Spleen (tissue), 11 donors: Measurements from ENCODE around the gene NDUFB7. TPM values are rescaled to one million over a fixed set of nuclear protein-coding genes. Genes with fewer than 3 reads are reported as not detected.

ENCODE experiments used
- DNase-seq: peaks from one replicate; pipeline ENCODE4 v3.0.0-alpha.2; 2020
- H3K27ac ChIP-seq, 8 donors: fragments of 200-600 bp; sonication (generic) in 7 of 8; 1 replicate in 4 of 8; 2 replicates in 4 of 8; pipeline versions ENCODE4 v1.5.0 to v1.8.0; 2016 to 2021; ENCODE audit warnings: inconsistent platforms in 4 of 8, mild to moderate bottlenecking in 4 of 8, moderate library complexity in 1 of 8
- H3K27me3 ChIP-seq, 7 donors: fragments of 200-600 bp; sonication (generic) in 6 of 7; replicated peaks in 1 of 7; 1 replicate in 4 of 7; 2 replicates in 3 of 7; pipeline versions ENCODE4 v1.5.0 to v1.8.0; 2016 to 2021; ENCODE audit warnings: inconsistent platforms in 3 of 7, mild to moderate bottlenecking in 1 of 7
- H3K36me3 ChIP-seq, 6 donors: fragments of 200-600 bp; sonication (generic) in 5 of 6; 1 replicate in 4 of 6; 2 replicates in 2 of 6; pipeline versions ENCODE4 v1.5.0 to v1.8.0; 2016 to 2021; ENCODE audit warnings: inconsistent platforms in 2 of 6
- H3K4me1 ChIP-seq, 6 donors: fragments of 200-600 bp; sonication (generic) in 5 of 6; 1 replicate in 3 of 6; 2 replicates in 3 of 6; pipeline versions ENCODE4 v1.5.0 to v1.8.0; 2016 to 2021; ENCODE audit warnings: inconsistent platforms in 3 of 6
- H3K4me3 ChIP-seq, 8 donors: fragments of 200-600 bp; sonication (generic) in 7 of 8; 1 replicate in 4 of 8; 2 replicates in 4 of 8; pipeline versions ENCODE4 v1.5.0 to v1.8.0; 2016 to 2021; ENCODE audit warnings: inconsistent platforms in 4 of 8, mild to moderate bottlenecking in 4 of 8, moderate library complexity in 2 of 8
- H3K9me3 ChIP-seq, 8 donors: fragments of 200-600 bp; sonication (generic) in 7 of 8; 1 replicate in 4 of 8; 2 replicates in 4 of 8; pipeline versions ENCODE4 v1.5.0 to v1.8.0; 2016 to 2021; ENCODE audit warnings: inconsistent platforms in 4 of 8
- CTCF ChIP-seq, 11 experiments: fragments of 200-600 bp in 7 of 11; fragments of 450-650 bp in 4 of 11; sonication (generic) in 4 of 11; IDR thresholded peaks in 8 of 11; conservative IDR thresholded peaks in 3 of 11; 1 replicate in 7 of 11; 2 replicates in 4 of 11; pipeline versions ENCODE4 v1.4.0 to v1.8.0; 2016 to 2021; ENCODE audit warnings: antibody characterized with exemption in 11 of 11, inconsistent platforms in 4 of 11, mild to moderate bottlenecking in 1 of 11
- POLR2A ChIP-seq, 3 donors: fragments of 450-650 bp; IDR thresholded peaks; one replicate each; pipeline ENCODE4 v1.5.1; 2017; ENCODE audit warnings: antibody characterized with exemption in 3 of 3, mild to moderate bottlenecking in 1 of 3
- POLR2AphosphoS5 ChIP-seq, 3 donors: sonication (generic); formaldehyde crosslinking; IDR thresholded peaks; one replicate each; pipeline ENCODE4 v1.5.1; 2017; ENCODE audit warnings: antibody characterized with exemption in 3 of 3
- WGBS, 5 donors: extraction: QIAGEN DNeasy Blood & Tissue Kit in 3 of 5; methylation state at CpG; one replicate each; pipeline versions ENCODE4 v1.1.5 to v1.1.7; 2013 to 2018; 5-methylcytosine and 5-hydroxymethylcytosine counted together
- intact Hi-C: fragments of 100-400 bp; cut with DNase I; formaldehyde crosslinking; loops from one replicate; pipeline ENCODE4 v1.15.0; 2023; ENCODE audit warnings: low total_unique reads
- polyA plus RNA-seq, 3 donors: library from polyadenylated mRNA; stranded (reverse); fragments of 200-250 nt; gene quantifications; one replicate each; pipeline ENCODE4 v1.2.1, GENCODE V29; 2013
- total RNA-seq, 7 donors: library from RNA; depleted of rRNA in 3 of 7; stranded (reverse); fragments of >200 nt in 3 of 7; fragmentation: NEBNext Ultra II Directional in 4 of 7; extraction: Animal tissue kit (Norgen Biotek cat#: 25700) in 4 of 7; gene quantifications; one replicate each; pipeline versions ENCODE4 v1.1.0 to v1.2.1, GENCODE V29; 2016 to 2021
- donor health status: healthy with polysubstance abuse.
- donor health status: DM: no; HTN: no; CAD: no; lungs with moderate emphysema.
- donor health status: DM: no; HTN: no; CAD: no.
- donor health status: Bipolar disorder and iron deficiency.
- donor health status: healthy.
- donor health status: DM: no; HTN: no; CAD: no.
- donor health status: DM: yes; HTN: yes; CAD: no.

NDUFB7 gene
- total and polyA plus RNA-seq, 10 donors: 77.2 to 374 (median 152) TPM

- H3K9me3 ChIP-seq: no peaks in the 10 kb centered on the region
- peak overlapping the region; percentile 80 to 97 (median 87) for H3K4me3 ChIP-seq
- no peaks in the 10 kb centered on the region for H3K27me3 ChIP-seq
- no peak for TF ChIP-seq CTCF (IDR thresholded peaks at IDR 0.05 in 8 of 11, conservative IDR thresholded peaks at IDR 0.05 in 3 of 11)
- no peak for TF ChIP-seq POLR2AphosphoS5 (IDR thresholded peaks at IDR 0.05)
- TF ChIP-seq POLR2A (IDR thresholded peaks at IDR 0.05): no peak
- intact Hi-C loops: no loop called here
- H3K36me3 ChIP-seq: peaks cover 0 to 4% (median 0%) of the 10 kb centered on the region in 6 donors
- peaks cover 11 to 63% (median 35%) of the 10 kb centered on the region in 6 donors for H3K4me1 ChIP-seq
- 31 to 42% (median 36%) methylated on average over 39 of the region's 39 CpGs for WGBS, 5 donors
- peak overlapping the region in 7 of 8 donors; percentile 92 to 97 (median 96) for H3K27ac ChIP-seq
- DNase-seq: peak; percentile 85
Observed at GRCh38 chr19:14528419-14529253, 43.2 kb downstream of the NDUFB7 start.

- TF ChIP-seq POLR2A (IDR thresholded peaks at IDR 0.05) (no peak), CTCF (IDR thresholded peaks at IDR 0.05 in 8 of 11, conservative IDR thresholded peaks at IDR 0.05 in 3 of 11) (no peak), POLR2AphosphoS5 (IDR thresholded peaks at IDR 0.05) (no peak)
- Histone ChIP-seq H3K27ac (no peak overlapping the region), H3K4me1 (peaks cover 11 to 63% (median 34%) of the 10 kb centered on the region in 6 donors), H3K36me3 (no peaks in the 10 kb centered on the region), H3K9me3 (no peaks in the 10 kb centered on the region), H3K4me3 (no peak overlapping the region), H3K27me3 (no peaks in the 10 kb centered on the region)
- DNase-seq: no peak
- intact Hi-C loops: no loop called here
- 74 to 86% (median 85%) methylated on average over 3 to 4 of the region's 4 CpGs for WGBS, 5 donors
Observed at GRCh38 chr19:14526423-14526822, 45.4 kb downstream of the NDUFB7 start.

GRCh38 chr19:14525729-14526128 lies 46.1 kb downstream of the NDUFB7 start:
- DNase-seq: no peak
- no peak overlapping the region for H3K27ac ChIP-seq
- intact Hi-C loops: no loop called here

More at GRCh38 chr19:14525729-14526128, 46.1 kb downstream of the NDUFB7 start:
- Histone ChIP-seq H3K4me3 (no peak overlapping the region), H3K9me3 (no peaks in the 10 kb centered on the region), H3K36me3 (no peaks in the 10 kb centered on the region), H3K27me3 (no peaks in the 10 kb centered on the region), H3K4me1 (peaks cover 5 to 63% (median 30%) of the 10 kb centered on the region in 6 donors)
- no peak for TF ChIP-seq POLR2AphosphoS5 (IDR thresholded peaks at IDR 0.05)
- TF ChIP-seq CTCF (IDR thresholded peaks at IDR 0.05 in 8 of 11, conservative IDR thresholded peaks at IDR 0.05 in 3 of 11): no peak
- no peak for TF ChIP-seq POLR2A (IDR thresholded peaks at IDR 0.05)
- WGBS, 5 donors: 79 to 92% (median 85%) methylated on average over 6 of the region's 6 CpGs
